Activated CD4-positive, alpha-beta T cell treated with anti-CD3 and anti-CD28 coated beads, Interleukin-2, amount 50 U/mL, for 16 hours (primary cell): ENCODE results near the gene KRT39.

Source experiments
- DNase-seq: peaks from one replicate; pipeline ENCODE4 v3.0.0-alpha.2; 2020

Gene KRT39

GRCh38 chr17:40978575-40979151 is 11.9 kb upstream of the KRT39 start:
- no peak for DNase-seq

- no peak for DNase-seq
Observed at GRCh38 chr17:40975516-40975915, 8.8 kb upstream of the KRT39 start.

GRCh38 chr17:40974366-40974765 is 7.6 kb upstream of the KRT39 start:
- no peak for DNase-seq

GRCh38 chr17:40967582-40967981 is 834 bp upstream of the KRT39 start:
- DNase-seq: no peak

GRCh38 chr17:40963838-40964237 is 2.9 kb downstream of the KRT39 start:
- peak; percentile 6 for DNase-seq

- DNase-seq: no peak
Observed at GRCh38 chr17:40962059-40962561, 4.6 kb downstream of the KRT39 start.

GRCh38 chr17:40961591-40961990 is 5.2 kb downstream of the KRT39 start:
- no peak for DNase-seq

GRCh38 chr17:40960144-40960543 is 6.6 kb downstream of the KRT39 start:
- DNase-seq: no peak

GRCh38 chr17:40958086-40958953 is 8.4 kb downstream of the KRT39 start:
- DNase-seq: no peak

GRCh38 chr17:40956401-40957254 is 10.1 kb downstream of the KRT39 start:
- no peak for DNase-seq

- DNase-seq: no peak
Observed at GRCh38 chr17:40953881-40954280, 12.9 kb downstream of the KRT39 start.

- no peak for DNase-seq
Observed at GRCh38 chr17:40952661-40953060, 14.1 kb downstream of the KRT39 start.

GRCh38 chr17:40952154-40952553 is 14.6 kb downstream of the KRT39 start:
- DNase-seq: no peak

- DNase-seq: no peak
Observed at GRCh38 chr17:40951011-40951622, 15.6 kb downstream of the KRT39 start.

- no peak for DNase-seq
Observed at GRCh38 chr17:40950176-40950575, 16.6 kb downstream of the KRT39 start.

- no peak for DNase-seq
Observed at GRCh38 chr17:40949418-40949817, 17.3 kb downstream of the KRT39 start.

GRCh38 chr17:40947929-40948328 is 18.8 kb downstream of the KRT39 start:
- no peak for DNase-seq

GRCh38 chr17:40945414-40945813 is 21.3 kb downstream of the KRT39 start:
- no peak for DNase-seq

- DNase-seq: no peak
Observed at GRCh38 chr17:40944531-40944930, 22.2 kb downstream of the KRT39 start.

GRCh38 chr17:40942553-40942952 is 24.2 kb downstream of the KRT39 start:
- DNase-seq: no peak

GRCh38 chr17:40940266-40940665 is 26.5 kb downstream of the KRT39 start:
- no peak for DNase-seq

GRCh38 chr17:40938981-40939380 is 27.8 kb downstream of the KRT39 start:
- no peak for DNase-seq

GRCh38 chr17:40937384-40937819 is 29.3 kb downstream of the KRT39 start, which contains the start of gene KRT23:
Gene KRT23, minus strand, starts transcription at chr17:40937646. Its CDS starts 1,043 bp downstream, at chr17:40936603.
- no peak for DNase-seq
